Thoracic aorta (tissue), 2 donors: ENCODE measurements around the gene ACAN. TPM values are rescaled to one million over a fixed set of nuclear protein-coding genes. Genes with fewer than 3 reads are reported as not detected.
"Not testable (repeated sequence)": the region's sequence is repeated elsewhere in the genome, so short reads cannot be mapped to it uniquely, and the experiment has no call there.

Experiments used
- ATAC-seq: fragments of 150-250 bp; one replicate; pipeline ENCODE4 v1.8.0; 2017; ENCODE audit warnings: low read depth; ENCODE audit not compliant: insufficient number of reproducible peaks, low FRiP score
- DNase-seq: peaks from one replicate; pipeline ENCODE4 v3.0.0-alpha.2; 2020; ENCODE audit warnings: low spot score
- H3K27ac ChIP-seq, 2 donors: fragments of 200-600 bp; sonication (generic); 1 replicate in 1 of 2; 2 replicates in 1 of 2; pipeline ENCODE4 v1.5.1; 2016; ENCODE audit warnings: mild to moderate bottlenecking in 2 of 2, moderate library complexity in 2 of 2
- H3K27me3 ChIP-seq: fragments of 200-600 bp; sonication (generic); replicated peaks from 2 replicates; pipeline ENCODE4 v1.6.0; 2016; ENCODE audit warnings: mild to moderate bottlenecking; ENCODE audit not compliant: insufficient read depth
- H3K36me3 ChIP-seq: fragments of 200-600 bp; sonication (generic); one replicate; pipeline ENCODE4 v1.5.1; 2016
- H3K4me1 ChIP-seq, 2 donors: fragments of 200-600 bp; sonication (generic); 1 replicate in 1 of 2; 2 replicates in 1 of 2; pipeline versions ENCODE4 v1.5.1 to v1.6.0; 2016; ENCODE audit warnings: low read depth in 2 of 2, mild to moderate bottlenecking in 1 of 2; ENCODE audit not compliant: control insufficient read depth in 1 of 2
- H3K4me3 ChIP-seq: fragments of 200-600 bp; sonication (generic); 2 replicates; pipeline ENCODE4 v1.5.1; 2016; ENCODE audit warnings: mild to moderate bottlenecking
- H3K9me3 ChIP-seq: fragments of 200-600 bp; sonication (generic); 2 replicates; pipeline ENCODE4 v1.5.1; 2016
- total RNA-seq, 2 donors: library from RNA; depleted of rRNA; stranded (reverse); fragments of >200 nt; gene quantifications; one replicate each; pipeline versions ENCODE4 v1.1.0 to v1.2.3, GENCODE V29; 2016
- TF ChIP-seq, protein P1 (sequence below): fragments of 200-600 bp; sonication (generic); IDR thresholded peaks from one replicate; pipeline ENCODE4 v1.5.1; 2019; ENCODE audit warnings: antibody characterized with exemption

ACAN gene
- total RNA-seq, 2 donors from 2014 or later = 23.2 to 147 TPM

DNA sequence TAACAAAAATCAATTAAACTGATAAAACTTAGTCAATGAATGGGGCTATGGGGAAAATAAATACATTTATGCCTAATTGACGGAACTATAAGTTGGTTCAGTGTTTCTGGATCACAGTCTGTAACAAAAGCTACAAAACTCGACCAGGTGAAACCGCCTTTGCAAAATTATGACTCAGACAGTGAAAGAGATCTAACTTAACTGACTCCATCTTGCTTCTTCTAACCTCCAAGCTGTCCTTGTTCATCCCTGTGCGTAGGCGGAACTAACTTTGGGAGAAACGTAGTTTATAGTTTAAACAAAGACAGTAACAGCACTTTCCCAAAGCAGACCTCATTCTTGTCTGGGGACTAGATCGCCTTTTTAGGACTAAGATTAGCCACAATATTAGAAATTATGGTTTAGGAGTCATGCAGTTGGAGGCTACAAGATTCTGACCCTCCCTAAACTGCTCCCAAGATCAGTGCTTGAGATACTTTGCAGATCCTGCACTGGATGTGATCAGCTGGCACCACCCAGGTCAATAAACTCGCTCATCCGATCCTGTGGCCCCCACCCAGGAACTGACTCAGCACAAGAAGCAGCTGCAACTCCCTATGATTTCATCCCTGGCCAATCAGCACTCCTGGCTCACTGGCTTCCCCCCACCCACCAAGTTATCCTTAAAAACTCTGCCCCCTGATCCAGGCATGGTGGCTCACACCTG, 117.1 kb downstream of the ACAN start:
- peak; percentile 10 for ATAC-seq
- peaks cover 6 to 21% of the 10 kb centered on the region in 2 donors for H3K4me1 ChIP-seq
- H3K27me3 ChIP-seq = no peaks in the 10 kb centered on the region
- no peak for DNase-seq
- no peak overlapping the region for H3K4me3 ChIP-seq
- H3K27ac ChIP-seq = peak overlapping the region; percentile 27 to 83
- H3K9me3 ChIP-seq = no peaks in the 10 kb centered on the region
- TF ChIP-seq, protein P1, sequence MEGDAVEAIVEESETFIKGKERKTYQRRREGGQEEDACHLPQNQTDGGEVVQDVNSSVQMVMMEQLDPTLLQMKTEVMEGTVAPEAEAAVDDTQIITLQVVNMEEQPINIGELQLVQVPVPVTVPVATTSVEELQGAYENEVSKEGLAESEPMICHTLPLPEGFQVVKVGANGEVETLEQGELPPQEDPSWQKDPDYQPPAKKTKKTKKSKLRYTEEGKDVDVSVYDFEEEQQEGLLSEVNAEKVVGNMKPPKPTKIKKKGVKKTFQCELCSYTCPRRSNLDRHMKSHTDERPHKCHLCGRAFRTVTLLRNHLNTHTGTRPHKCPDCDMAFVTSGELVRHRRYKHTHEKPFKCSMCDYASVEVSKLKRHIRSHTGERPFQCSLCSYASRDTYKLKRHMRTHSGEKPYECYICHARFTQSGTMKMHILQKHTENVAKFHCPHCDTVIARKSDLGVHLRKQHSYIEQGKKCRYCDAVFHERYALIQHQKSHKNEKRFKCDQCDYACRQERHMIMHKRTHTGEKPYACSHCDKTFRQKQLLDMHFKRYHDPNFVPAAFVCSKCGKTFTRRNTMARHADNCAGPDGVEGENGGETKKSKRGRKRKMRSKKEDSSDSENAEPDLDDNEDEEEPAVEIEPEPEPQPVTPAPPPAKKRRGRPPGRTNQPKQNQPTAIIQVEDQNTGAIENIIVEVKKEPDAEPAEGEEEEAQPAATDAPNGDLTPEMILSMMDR = no peak
- no peaks in the 10 kb centered on the region for H3K36me3 ChIP-seq

GRCh38 chr15:88920892-88921435, 117.7 kb downstream of the ACAN start:
- peaks cover 4 to 21% of the 10 kb centered on the region in 2 donors for H3K4me1 ChIP-seq
- H3K27ac ChIP-seq = peak overlapping the region; percentile 27 to 83
- not testable (repeated sequence) for DNase-seq, H3K4me3 ChIP-seq, H3K9me3 ChIP-seq, H3K27me3 ChIP-seq, H3K36me3 ChIP-seq
- ATAC-seq = peak; percentile 50

Other genes starting within 250 kb of the ACAN start
- gene AEN, start 182.1 kb upstream of the ACAN start, total RNA-seq = 10 to 100 TPM; 36.0 to 36.3 TPM
- gene ISG20, start 164.4 kb upstream of the ACAN start, total RNA-seq = 10 to 100 TPM; 16.2 to 32.1 TPM
- gene HAPLN3, start 92.1 kb downstream of the ACAN start, total RNA-seq = 100 to 1,000 TPM; 111 to 173 TPM
- 1,000 to 10,000 TPM; 1,687 to 3,053 TPM for gene MFGE8, start 109.9 kb downstream of the ACAN start, total RNA-seq